HG03280 (cell line): ENCODE measurements around the gene CITED2.
A peak's percentile ranks its signal among the peaks of the same experiment; 100 is the strongest.

Experiments used
- ATAC-seq: cut with Tn5 transposase; IDR thresholded peaks from one replicate; pipeline ENCODE4 v1.9.1; 2021; ENCODE audit warnings: mild to moderate bottlenecking, moderate library complexity; ENCODE audit not compliant: unreplicated experiment

CITED2 gene

DNA sequence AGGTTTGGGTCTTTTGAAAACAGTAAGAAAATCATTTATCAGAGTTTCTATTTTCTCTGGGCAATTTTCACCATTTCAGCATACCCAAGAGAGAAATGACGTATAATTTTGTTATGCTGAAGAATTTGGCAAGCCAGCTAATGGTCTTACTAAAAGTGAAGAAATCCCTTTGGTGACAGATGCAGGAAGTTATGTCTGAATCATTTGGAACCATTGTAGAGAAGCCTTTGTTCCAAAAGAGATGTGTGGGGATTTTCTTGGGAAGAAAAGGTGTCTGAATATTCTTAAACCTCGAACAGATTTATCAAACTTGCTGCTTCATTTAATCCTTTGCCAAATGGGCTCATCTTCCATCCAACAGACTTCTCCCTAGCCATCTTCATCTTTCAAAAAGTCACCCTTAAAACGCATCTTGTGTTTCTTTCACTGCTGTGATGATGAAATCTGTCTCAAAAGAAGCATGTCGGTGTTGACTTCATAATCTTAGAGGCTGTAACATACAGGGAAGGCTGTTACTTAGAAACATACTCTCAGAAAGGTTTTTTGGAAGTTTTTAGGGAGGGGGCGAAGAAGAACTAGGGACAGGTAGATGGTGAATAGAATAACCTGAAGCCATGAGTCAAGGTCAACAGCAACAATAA, 39.5 kb downstream of the CITED2 start:
- no peak for ATAC-seq

DNA sequence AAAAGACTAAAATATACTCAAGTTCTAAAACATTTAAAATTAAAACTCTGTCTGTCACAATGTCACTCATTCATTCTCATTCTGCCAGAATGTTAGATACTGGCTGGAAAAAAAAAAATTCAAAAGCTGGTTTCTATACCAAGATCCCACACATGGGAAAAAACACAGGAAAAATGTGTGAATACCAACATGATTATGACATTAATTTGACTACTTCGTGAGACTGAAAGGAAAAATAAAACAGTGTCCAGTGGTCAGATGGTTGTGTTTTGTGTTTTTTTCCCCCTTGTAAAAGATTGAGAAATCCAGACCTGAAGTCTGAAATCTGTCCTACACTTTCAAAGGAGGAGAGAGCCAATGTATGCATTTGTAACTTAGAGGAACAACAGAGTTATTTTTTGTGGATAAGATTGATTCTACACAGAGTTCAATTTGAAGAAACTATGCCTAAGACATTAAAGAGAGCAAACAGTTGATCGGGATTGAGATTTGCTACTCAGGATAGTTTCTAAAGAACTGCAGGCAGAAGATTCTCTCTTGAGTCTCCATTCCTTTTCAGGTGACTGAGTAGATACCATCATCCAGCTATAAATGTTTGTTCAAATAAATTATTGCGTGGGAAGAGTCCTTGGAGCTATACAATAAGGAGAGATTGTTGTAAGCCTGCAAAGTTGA, 43.5 kb downstream of the CITED2 start:
- ATAC-seq = no peak

DNA sequence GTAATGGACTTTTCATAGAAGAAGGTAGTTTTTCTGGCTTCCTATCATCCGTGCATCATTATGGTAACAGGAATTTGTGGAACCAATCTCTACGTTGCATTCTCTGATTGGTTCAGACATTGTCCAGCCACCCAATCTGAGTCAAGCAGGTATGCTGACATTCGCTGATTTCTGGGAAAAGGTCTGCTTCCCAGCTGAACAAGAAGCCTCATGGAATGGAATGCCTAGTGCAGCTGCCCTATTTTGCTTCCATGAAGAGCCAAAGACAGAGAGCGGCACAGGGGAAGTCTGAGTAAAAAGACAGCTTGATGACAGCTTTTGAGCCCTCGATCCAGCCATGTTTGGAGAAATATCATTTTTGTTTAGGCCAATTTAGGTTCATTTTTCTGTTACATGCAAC, 44.1 kb downstream of the CITED2 start:
- no peak for ATAC-seq

DNA sequence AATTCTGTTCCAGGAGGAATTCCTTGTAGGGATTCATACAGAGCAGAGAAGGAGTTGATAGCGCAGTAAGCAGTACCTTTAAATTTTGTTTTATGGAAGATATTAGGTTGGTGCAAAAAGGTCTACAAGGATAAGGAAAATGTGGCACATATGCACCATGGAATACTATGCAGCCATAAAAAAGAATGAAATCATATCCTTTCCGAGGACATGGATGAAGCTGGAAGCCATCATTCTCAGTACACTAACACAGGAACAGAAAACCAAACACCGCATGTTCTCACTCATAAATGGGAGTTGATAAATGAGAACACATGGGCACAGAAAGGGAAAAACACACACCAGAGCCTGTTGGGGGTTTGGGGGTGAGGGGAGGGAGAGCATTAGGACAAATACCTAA, 45.2 kb downstream of the CITED2 start:
- no peak for ATAC-seq

DNA sequence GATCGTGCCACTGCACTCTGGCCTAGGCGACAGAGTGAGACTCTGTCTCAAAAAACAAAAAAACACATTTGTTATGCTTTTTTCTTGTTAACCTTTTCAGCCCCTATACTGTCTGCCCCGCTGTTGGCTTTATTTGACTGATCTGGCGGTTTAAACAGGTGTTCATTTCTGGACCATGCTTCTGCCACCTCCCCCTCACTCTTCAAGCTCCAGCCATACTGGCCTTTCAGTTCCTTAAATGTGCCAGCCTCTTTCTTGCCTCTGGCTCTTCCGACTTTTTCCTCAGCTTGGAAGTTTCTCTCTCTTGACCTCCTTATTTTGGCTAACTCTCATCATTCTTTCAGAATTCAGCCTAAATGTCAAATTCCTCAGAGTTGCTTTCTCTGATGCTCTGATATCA, 47.4 kb downstream of the CITED2 start:
- ATAC-seq = no peak

DNA sequence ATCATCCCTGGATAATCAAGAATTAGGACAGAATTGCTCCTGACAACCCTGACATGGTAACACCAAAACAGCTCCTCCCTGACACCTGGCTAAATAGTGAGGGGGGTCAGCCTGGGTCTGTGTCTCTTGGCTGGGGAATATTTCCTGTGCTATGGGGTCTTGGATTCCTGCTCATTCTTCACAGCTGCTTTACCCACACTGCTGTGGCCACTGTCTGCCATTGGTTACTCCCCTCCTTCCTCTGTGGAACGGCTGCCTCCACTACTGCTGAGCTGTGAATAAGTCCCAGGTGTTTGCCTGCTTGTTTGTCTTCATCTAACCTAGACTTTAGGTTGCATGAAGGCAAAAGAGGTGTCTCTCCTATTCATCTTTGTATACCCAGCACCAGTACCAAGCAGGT, 48.8 kb downstream of the CITED2 start:
- ATAC-seq = no peak

DNA sequence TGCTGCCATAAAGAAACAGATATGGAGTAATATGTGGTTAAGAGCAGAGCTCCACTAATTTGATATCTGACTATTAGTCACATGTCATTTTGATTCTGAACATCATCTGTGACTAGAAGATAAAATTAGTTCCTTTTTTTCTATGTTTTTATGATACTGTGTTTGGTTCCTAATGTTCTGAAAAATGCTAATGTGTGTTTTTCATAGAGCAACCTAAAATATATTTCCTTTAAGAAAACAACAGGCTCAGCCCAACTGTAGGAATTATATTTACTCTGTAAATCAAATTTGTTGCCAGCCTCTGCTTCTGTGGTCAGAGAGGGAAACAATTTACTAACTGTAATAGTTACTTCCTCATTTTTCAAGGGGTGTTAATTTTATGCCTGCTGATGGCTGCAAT, 49.3 kb downstream of the CITED2 start:
- peak; percentile 42 for ATAC-seq

DNA sequence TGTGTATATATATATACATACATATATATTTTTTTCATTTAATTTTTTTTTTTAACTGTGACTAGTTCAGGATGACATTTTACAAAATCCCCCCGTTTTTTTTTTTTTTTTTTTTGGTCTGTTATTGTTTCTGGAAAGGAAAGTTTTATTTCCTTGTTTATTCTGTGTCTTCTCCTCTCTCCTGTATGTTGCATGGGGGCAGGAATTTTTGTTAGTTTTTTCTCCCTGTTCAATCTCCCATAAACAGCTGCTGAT, 50.2 kb downstream of the CITED2 start:
- no peak for ATAC-seq

DNA sequence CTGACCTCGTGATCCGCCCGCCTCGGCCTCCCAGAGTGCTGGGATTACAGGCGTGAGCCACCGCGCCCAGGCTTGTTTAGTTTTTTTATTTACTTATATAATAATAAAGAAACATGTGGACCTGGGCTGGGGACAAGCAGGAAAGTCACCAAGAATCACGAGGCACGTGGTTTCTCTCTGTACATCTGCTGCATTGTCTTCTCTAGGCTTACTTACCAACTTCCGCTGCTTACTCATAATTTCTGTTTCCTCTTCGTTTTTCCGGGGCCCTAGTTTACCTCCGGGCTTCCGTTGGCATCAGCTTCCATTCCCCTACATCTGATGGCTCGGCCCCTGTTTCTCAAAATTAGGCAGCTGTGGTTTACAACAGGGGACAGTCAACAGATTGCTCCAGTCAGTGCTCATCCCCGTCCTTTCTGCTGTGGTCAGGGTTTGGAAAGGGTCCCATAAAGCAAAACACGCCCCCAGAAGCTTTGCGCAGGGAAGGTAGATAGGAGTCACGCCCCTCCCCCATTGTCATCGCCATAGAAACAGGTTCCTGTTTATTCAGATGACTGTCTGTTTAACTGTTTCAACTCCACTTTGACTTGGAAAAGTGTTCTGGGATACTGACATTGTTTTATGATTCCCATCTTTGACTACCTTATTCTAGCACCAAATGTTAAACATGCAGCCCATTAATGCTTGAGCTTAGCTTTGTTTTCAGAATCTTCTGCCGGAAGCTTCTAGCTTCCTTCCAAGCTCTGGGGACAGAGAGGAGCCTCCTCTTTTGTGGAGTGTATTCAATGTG, 50.7 kb downstream of the CITED2 start:
- ATAC-seq = peak; percentile 46
